ENCODE data around the gene SNX14. TPM values are rescaled to one million over a fixed set of nuclear protein-coding genes. Genes with fewer than 3 reads are reported as not detected.

SNX14 gene
- total and polyA plus RNA-seq, 2 of the 8 experiments (the other 6 are each of a cell fraction or from before 2014, with no cell fraction given): 11.9 to 24.2 TPM

DNA sequence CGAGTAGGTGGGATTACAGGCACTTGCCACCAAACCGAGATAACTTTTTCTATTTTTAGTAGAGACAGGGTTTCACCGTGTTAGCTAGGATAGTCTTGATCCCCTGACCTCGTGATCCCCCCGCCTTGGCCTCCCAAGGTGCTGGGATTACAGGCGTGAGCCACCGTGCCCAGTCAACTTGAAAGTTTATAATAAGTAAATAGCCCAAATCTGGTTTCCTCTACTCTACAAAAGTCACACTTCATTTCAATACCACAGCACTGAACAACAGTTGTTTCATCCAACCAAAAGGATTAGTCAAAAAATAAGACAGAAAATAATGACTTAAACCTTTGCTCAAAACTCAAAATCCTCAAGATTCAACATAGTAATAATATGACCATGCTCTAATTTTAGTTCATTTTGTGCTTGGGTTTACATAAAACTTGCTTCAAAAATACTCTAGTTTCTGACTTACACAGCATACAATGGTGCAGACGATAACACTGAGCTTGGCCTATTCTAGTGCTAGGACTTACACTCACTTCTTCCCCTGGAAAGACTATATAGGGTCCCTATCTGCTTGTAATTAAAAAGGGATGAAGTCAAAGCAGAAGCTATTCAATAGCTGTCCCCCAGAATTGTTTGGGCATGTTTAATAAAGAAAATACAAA, 87.1 kb downstream of the SNX14 start:
- Histone ChIP-seq H2BK15ac (ENCODE audit: low read length) (no peak overlapping the region), H4K8ac (ENCODE audit: extremely low read depth, insufficient read depth, low read length) (no peak overlapping the region), H3K9ac (replicated peaks in 1 of 4; ENCODE audit: extremely low read depth in 1 of 4, low read depth in 3 of 4, low read length in 3 of 4) (no peak overlapping the region), H2BK12ac (ENCODE audit: low read depth, low read length) (no peak overlapping the region), H2AK5ac (ENCODE audit: low read depth, low read length) (no peak overlapping the region), H2BK5ac (ENCODE audit: low read depth, low read length) (no peak overlapping the region), H3K79me1 (ENCODE audit: low read depth, low read length) (no peaks in the 10 kb centered on the region), H4K20me1 (replicated peaks in 1 of 2; ENCODE audit: control insufficient read depth in 1 of 2, insufficient read depth in 2 of 2, low read length in 2 of 2) (no peaks in the 10 kb centered on the region), H3K14ac (ENCODE audit: insufficient read length) (no peak overlapping the region), H2AFZ (ENCODE audit: low read length) (no peak overlapping the region), H3K56ac (replicated peaks; ENCODE audit: insufficient read length, low read depth, low read length) (no peak overlapping the region), H3K4me3 (ENCODE audit: extremely low read depth in 1 of 4, insufficient read depth in 2 of 4, low read depth in 3 of 4, low read length in 4 of 4) (no peak overlapping the region), H3K9me3 (ENCODE audit: insufficient read depth in 2 of 2, low read depth in 1 of 2, low read length in 1 of 2) (no peaks in the 10 kb centered on the region), H3K36me3 (ENCODE audit: control insufficient read depth in 2 of 4, insufficient read depth in 4 of 4, low read length in 3 of 4) (peaks cover 0 to 4% (median 0%) of the 10 kb centered on the region in 4 experiments; a peak in 1 of 8 replicates), H3K27me3 (replicated peaks in 1 of 4; ENCODE audit: control insufficient read depth in 3 of 4, extremely low read depth in 1 of 4, insufficient read depth in 3 of 4, low read length in 3 of 4) (peaks cover 0 to 1% (median 0%) of the 10 kb centered on the region in 4 experiments; a peak in 1 of 7 replicates), H2BK20ac (ENCODE audit: low read length) (no peak overlapping the region), H3K18ac (ENCODE audit: extremely low read depth, low read length) (no peak overlapping the region), H3K79me2 (ENCODE audit: control insufficient read depth in 1 of 2, insufficient read depth in 2 of 2, low read length in 2 of 2) (no peaks in the 10 kb centered on the region), H2BK120ac (replicated peaks; ENCODE audit: low read depth, low read length) (no peak overlapping the region), H3K23me2 (ENCODE audit: low read depth, low read length) (no peaks in the 10 kb centered on the region), H3K27ac (ENCODE audit: low read depth, low read length) (no peak overlapping the region), H3K4me2 (ENCODE audit: insufficient read depth in 1 of 2, low read depth in 2 of 2, low read length in 2 of 2) (no peak overlapping the region), H3K4ac (replicated peaks; ENCODE audit: insufficient read length, low read depth, low read length) (no peak overlapping the region), H4K91ac (replicated peaks; ENCODE audit: insufficient read length, low read length) (no peak overlapping the region), H3K4me1 (replicated peaks in 1 of 4; ENCODE audit: control insufficient read depth in 3 of 4, insufficient read depth in 4 of 4, low read length in 3 of 4) (no peaks in the 10 kb centered on the region), H3K23ac (ENCODE audit: insufficient read length) (no peak overlapping the region), H4K5ac (ENCODE audit: insufficient read length, low read depth, low read length) (no peak overlapping the region)
- ChIA-PET CTCF (ENCODE audit: partially characterized antibody) (interaction anchor here (0.6 to 3.2 kb wide), 6 partner anchors 23 to 350 kb away, joined by 3 to 11 read pairs (median 4); no protein-coding TSS in a partner anchor), POLR2A (ENCODE audit: partially characterized antibody) (interaction anchor here (0.7 kb wide), 1 partner anchor 8 kb away, joined by 3 read pairs; no protein-coding TSS in a partner anchor)
- DNase-seq (ENCODE audit: low read depth in 1 of 2, low spot score in 2 of 2) (no peak), FAIRE-seq (no peak)
- WGBS, 2 experiments (ENCODE audit: extremely low coverage in 1 of 2, insufficient coverage in 1 of 2, insufficient read length in 1 of 2, insufficient replicate concordance in 2 of 2, low coverage in 1 of 2, low lambda C conversion rate in 2 of 2, missing lambda C conversion rate in 1 of 2): 94% methylated on average over 8 of the region's 8 CpGs; no CpG with 5 or more reads in 1 of the 2 experiments
- TF ChIP-seq RBBP5 (IDR thresholded peaks at IDR 0.05; ENCODE audit: borderline replicate concordance, low read depth, low read length) (no peak), EZH2 (IDR thresholded peaks at IDR 0.05; ENCODE audit: low read depth, low read length, severe bottlenecking) (no peak), CHD2 (IDR thresholded peaks at IDR 0.05; ENCODE audit: low read length) (no peak), SAP30 (IDR thresholded peaks at IDR 0.05; ENCODE audit: insufficient read depth, insufficient replicate concordance, low read length) (no peak), GTF2F1 (IDR thresholded peaks at IDR 0.05; ENCODE audit: borderline replicate concordance, low read depth, low read length) (no peak), KDM4A (IDR thresholded peaks at IDR 0.05; ENCODE audit: low read depth, low read length, severe bottlenecking) (no peak), HDAC2 (IDR thresholded peaks at IDR 0.05; ENCODE audit: borderline replicate concordance in 1 of 2, low read depth in 2 of 2, low read length in 2 of 2) (no peak), POLR2AphosphoS5 (IDR thresholded peaks at IDR 0.05; ENCODE audit: low read depth, low read length) (no peak), CEBPB (IDR thresholded peaks at IDR 0.05; ENCODE audit: low read depth, low read length) (no peak), EP300 (IDR thresholded peaks at IDR 0.05; ENCODE audit: borderline replicate concordance in 1 of 2, low read depth in 2 of 2, low read length in 2 of 2) (no peak)

All from H1 (cell line).